ENCODE measurements around the gene SYNGR3.

- TF ChIP-seq TAF1 (IDR thresholded peaks at IDR 0.05; ENCODE audit: low read depth) = no peak
- TF ChIP-seq RAD21 (conservative IDR thresholded peaks at IDR 0.05) = no peak
Observed at GRCh38 chr16:2037115-2037514, 47.3 kb downstream of the SYNGR3 start.
